ENCODE measurements around the gene CDK14.

Gene CDK14

DNA sequence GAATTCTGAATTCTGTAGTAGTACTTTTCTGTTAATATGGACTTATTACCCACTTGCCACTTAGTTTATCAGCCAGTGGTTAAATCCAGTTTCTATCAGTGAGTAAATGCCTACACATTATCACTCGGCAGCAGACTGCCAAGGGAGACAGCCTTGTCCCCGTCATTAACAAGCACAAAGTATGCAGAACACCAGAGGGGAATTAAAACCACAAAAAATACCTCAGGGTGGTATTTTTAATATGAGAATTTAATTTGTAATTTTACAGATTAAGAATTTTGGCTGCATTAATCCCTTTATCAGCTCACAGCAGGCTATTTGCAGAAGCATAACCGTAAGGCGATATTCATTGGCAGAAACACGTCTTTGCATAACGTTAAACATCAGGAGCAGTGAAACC is 518.1 kb downstream of the CDK14 start:
- TF ChIP-seq EZH2 (optimal IDR thresholded peaks at IDR 0.05; ENCODE audit: low read depth, low read length) (no peak), EZH2phosphoT487 (IDR thresholded peaks at IDR 0.05; ENCODE audit: low read length) (no peak), CTCF (IDR thresholded peaks at IDR 0.05; ENCODE audit: low read length) (no peak)
- no peaks in the 10 kb centered on the region for H3K9me2 ChIP-seq (replicated peaks; ENCODE audit: insufficient read depth, low read length)
- no peaks in the 10 kb centered on the region for H3K4me1 ChIP-seq (ENCODE audit: low read length)
- H3K27me3 ChIP-seq (replicated peaks; ENCODE audit: insufficient read depth, low read length), result no peaks in the 10 kb centered on the region
- H3K27ac ChIP-seq (ENCODE audit: low read length), result no peak overlapping the region
- H4K20me1 ChIP-seq (ENCODE audit: insufficient read depth, low read length), result no peaks in the 10 kb centered on the region
- no peak overlapping the region for H3K9ac ChIP-seq (ENCODE audit: low read length)
- H3K36me3 ChIP-seq (replicated peaks; ENCODE audit: insufficient read depth, low read length), result no peaks in the 10 kb centered on the region; the same call in 1 of the 2 replicates
- H3K79me2 ChIP-seq (ENCODE audit: low read length), result no peaks in the 10 kb centered on the region
- no peak overlapping the region for H3K4me3 ChIP-seq (ENCODE audit: low read length)
- no peaks in the 10 kb centered on the region for H3F3A ChIP-seq (ENCODE audit: insufficient read depth, low read length)
- no peaks in the 10 kb centered on the region for H3K9me3 ChIP-seq (replicated peaks; ENCODE audit: insufficient read depth, low read length)
- H2AFZ ChIP-seq (ENCODE audit: low read length), result no peak overlapping the region
- H3K4me2 ChIP-seq (ENCODE audit: low read depth, low read length), result no peak overlapping the region
- no peak for DNase-seq

DNA sequence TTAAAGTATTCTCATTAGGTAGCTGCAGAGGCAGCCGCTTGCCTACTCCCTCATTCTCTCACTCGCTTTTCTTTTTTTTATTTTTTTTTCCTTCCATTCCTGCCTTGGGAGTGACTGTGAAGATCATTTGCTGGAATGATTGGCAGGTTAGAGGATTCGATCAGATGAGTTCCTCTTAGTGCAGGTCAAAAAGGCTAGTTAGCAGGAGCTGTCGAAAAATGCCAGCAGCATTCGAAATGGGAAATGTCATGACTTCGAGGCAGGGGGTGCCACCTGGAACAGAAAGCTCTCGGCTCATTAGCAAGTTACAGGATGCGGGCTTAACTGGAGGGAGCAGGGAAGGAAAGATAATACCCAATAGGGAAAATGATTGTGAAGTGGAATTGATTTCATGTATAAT is 530.6 kb downstream of the CDK14 start:
- no peaks in the 10 kb centered on the region for H3K9me2 ChIP-seq (replicated peaks; ENCODE audit: insufficient read depth, low read length)
- H3F3A ChIP-seq (ENCODE audit: insufficient read depth, low read length), result no peaks in the 10 kb centered on the region
- no peaks in the 10 kb centered on the region for H3K4me1 ChIP-seq (ENCODE audit: low read length)
- no peaks in the 10 kb centered on the region for H3K9me3 ChIP-seq (replicated peaks; ENCODE audit: insufficient read depth, low read length)
- no peaks in the 10 kb centered on the region for H4K20me1 ChIP-seq (ENCODE audit: insufficient read depth, low read length)
- no peak for DNase-seq
- no peak overlapping the region for H3K4me2 ChIP-seq (ENCODE audit: low read depth, low read length)
- no peaks in the 10 kb centered on the region for H3K79me2 ChIP-seq (ENCODE audit: low read length)
- no peak overlapping the region for H3K27ac ChIP-seq (ENCODE audit: low read length)
- TF ChIP-seq CTCF (IDR thresholded peaks at IDR 0.05; ENCODE audit: low read length) (no peak), EZH2 (optimal IDR thresholded peaks at IDR 0.05; ENCODE audit: low read depth, low read length) (no peak), EZH2phosphoT487 (IDR thresholded peaks at IDR 0.05; ENCODE audit: low read length) (no peak)
- H3K4me3 ChIP-seq (ENCODE audit: low read length), result no peak overlapping the region
- H3K27me3 ChIP-seq (replicated peaks; ENCODE audit: insufficient read depth, low read length), result no peaks in the 10 kb centered on the region
- H2AFZ ChIP-seq (ENCODE audit: low read length), result no peak overlapping the region
- no peaks in the 10 kb centered on the region for H3K36me3 ChIP-seq (replicated peaks; ENCODE audit: insufficient read depth, low read length)
- H3K9ac ChIP-seq (ENCODE audit: low read length), result no peak overlapping the region

DNA sequence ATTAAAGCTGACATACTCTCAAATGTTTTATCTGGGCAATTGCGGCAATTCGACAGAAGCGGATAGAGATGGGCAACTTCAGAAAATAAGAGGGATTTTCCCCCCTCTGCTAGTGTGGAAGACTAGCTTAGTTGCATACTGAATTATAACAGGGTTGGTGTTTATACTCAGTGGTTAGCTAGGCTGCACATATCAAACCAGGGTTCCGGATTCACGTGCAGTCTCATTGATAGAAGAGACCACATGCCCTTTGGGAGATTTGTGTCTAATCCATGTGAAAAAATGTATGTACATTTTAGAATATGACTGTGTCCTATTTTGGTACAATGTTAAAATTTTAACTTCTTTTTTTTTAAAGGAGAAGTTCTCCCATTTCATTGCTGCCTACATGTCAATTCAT is 531.2 kb downstream of the CDK14 start:
- no peak overlapping the region for H3K4me2 ChIP-seq (ENCODE audit: low read depth, low read length)
- H3K27ac ChIP-seq (ENCODE audit: low read length), result no peak overlapping the region

More for the DNA sequence above, 531.2 kb downstream of the CDK14 start:
- Histone ChIP-seq H3K9me2 (replicated peaks; ENCODE audit: insufficient read depth, low read length) (no peaks in the 10 kb centered on the region), H2AFZ (ENCODE audit: low read length) (no peak overlapping the region), H3K79me2 (ENCODE audit: low read length) (no peaks in the 10 kb centered on the region), H4K20me1 (ENCODE audit: insufficient read depth, low read length) (no peaks in the 10 kb centered on the region), H3K9me3 (replicated peaks; ENCODE audit: insufficient read depth, low read length) (no peaks in the 10 kb centered on the region), H3K4me1 (ENCODE audit: low read length) (no peaks in the 10 kb centered on the region), H3K36me3 (replicated peaks; ENCODE audit: insufficient read depth, low read length) (no peaks in the 10 kb centered on the region), H3K27me3 (replicated peaks; ENCODE audit: insufficient read depth, low read length) (no peaks in the 10 kb centered on the region), H3K9ac (ENCODE audit: low read length) (no peak overlapping the region), H3F3A (ENCODE audit: insufficient read depth, low read length) (no peaks in the 10 kb centered on the region), H3K4me3 (ENCODE audit: low read length) (no peak overlapping the region)
- TF ChIP-seq EZH2 (optimal IDR thresholded peaks at IDR 0.05; ENCODE audit: low read depth, low read length), result no peak
- TF ChIP-seq EZH2phosphoT487 (IDR thresholded peaks at IDR 0.05; ENCODE audit: low read length), result no peak
- TF ChIP-seq CTCF (IDR thresholded peaks at IDR 0.05; ENCODE audit: low read length), result no peak
- DNase-seq, result no peak
